Prostate gland (tissue), 2 donors: ENCODE measurements around the gene ELMO1.

Experiments
- POLR2A ChIP-seq: fragments of 450-650 bp; IDR thresholded peaks from one replicate; pipeline ENCODE4 v1.6.1; 2016; ENCODE audit warnings: antibody characterized with exemption, mild to moderate bottlenecking
- POLR2AphosphoS5 ChIP-seq: sonication (generic); formaldehyde crosslinking; IDR thresholded peaks from one replicate; pipeline ENCODE4 v1.6.1; 2017; ENCODE audit warnings: antibody characterized with exemption
- TF ChIP-seq, protein P1 (sequence below), 4 experiments: fragments of 200-600 bp in 2 of 4; fragments of 450-650 bp in 2 of 4; sonication (generic) in 2 of 4; IDR thresholded peaks; 1 replicate in 3 of 4; 2 replicates in 1 of 4; pipeline ENCODE4 v1.5.1; 2016 to 2019; ENCODE audit warnings: antibody characterized with exemption in 4 of 4, mild to moderate bottlenecking in 2 of 4, moderate library complexity in 2 of 4

DNA sequence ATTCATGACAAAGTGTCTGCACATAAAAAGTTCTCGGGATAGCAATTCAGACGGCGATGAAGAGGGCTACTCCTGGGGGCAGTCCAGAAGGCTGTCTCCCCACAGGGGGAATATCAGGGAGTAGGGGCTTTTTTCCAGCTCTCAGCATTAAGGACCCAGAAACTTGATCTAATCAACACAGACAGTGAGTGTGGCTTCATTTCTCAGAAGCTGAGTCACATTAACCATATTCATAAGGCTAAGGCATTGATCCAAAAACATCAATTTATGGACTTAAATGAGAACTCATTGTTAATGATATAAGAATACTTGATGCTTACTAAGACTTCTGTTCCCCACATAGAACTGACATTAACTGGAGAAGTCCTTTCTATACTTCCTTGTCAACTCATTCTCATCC lies 636.9 kb downstream of the ELMO1 start:
- TF ChIP-seq, protein P1, sequence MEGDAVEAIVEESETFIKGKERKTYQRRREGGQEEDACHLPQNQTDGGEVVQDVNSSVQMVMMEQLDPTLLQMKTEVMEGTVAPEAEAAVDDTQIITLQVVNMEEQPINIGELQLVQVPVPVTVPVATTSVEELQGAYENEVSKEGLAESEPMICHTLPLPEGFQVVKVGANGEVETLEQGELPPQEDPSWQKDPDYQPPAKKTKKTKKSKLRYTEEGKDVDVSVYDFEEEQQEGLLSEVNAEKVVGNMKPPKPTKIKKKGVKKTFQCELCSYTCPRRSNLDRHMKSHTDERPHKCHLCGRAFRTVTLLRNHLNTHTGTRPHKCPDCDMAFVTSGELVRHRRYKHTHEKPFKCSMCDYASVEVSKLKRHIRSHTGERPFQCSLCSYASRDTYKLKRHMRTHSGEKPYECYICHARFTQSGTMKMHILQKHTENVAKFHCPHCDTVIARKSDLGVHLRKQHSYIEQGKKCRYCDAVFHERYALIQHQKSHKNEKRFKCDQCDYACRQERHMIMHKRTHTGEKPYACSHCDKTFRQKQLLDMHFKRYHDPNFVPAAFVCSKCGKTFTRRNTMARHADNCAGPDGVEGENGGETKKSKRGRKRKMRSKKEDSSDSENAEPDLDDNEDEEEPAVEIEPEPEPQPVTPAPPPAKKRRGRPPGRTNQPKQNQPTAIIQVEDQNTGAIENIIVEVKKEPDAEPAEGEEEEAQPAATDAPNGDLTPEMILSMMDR (IDR thresholded peaks at IDR 0.05): no peak
- TF ChIP-seq POLR2A (no peak), POLR2AphosphoS5 (no peak)
